HS-27A (cell line): ENCODE results near the gene JMJD1C.

Experiments used
- DNase-seq: peaks from one replicate; pipeline ENCODE4 v3.0.0-alpha.2; 2012; ENCODE audit warnings: low read depth, missing footprints

Gene JMJD1C

DNA sequence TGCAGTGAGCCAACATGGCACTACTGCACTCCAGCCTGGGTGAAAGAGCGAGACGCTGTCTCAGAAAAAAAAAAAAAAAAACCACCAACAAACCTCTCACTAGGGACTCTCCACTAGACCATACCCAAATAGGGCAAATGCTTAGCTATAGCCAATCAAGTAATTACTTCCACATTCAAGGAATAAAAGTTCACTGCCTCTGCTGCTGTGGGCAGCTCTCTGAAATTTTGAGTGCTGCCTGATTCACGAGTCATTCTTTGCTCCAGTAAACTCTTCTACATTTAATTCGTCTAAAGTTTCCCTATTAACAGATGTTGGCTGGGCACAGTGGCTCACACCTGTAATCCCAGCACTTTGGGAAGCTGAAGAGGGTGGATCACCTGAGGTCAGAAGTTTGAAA lies 337.3 kb downstream of the JMJD1C start:
- no peak for DNase-seq

- DNase-seq = no peak
These were observed 340.3 kb downstream of the JMJD1C start for GRCh38 chr10:63125459-63125858.

DNA sequence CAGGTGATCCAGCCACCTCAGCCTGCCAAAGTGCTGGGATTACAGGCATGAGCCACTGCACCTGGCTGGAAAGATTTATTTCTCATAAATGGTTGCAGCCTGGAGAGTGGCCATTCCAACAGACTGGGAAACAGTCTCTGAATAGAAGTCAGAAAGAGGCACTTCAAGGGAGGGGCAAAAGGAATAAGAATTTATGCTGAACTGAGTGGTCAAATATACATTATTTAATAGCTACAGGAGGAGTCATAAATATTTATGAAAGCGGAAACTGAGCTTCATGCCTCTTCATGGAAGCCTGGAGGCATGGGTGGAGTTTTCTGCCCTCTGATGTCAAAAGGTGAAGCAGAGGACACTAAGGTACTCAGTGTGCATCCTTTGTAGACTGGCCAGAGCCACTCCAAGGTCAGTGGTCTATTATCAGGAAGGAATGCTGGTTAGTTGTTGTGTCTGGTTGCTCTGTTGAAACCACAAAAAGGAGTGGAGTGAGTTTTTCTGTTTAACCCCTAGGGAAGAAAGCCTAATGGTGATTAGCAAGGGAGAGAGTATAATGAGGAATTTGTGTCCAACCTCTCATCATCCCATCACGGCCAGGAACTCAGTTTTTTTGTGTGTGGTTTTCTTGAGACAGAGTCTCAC lies 341.9 kb downstream of the JMJD1C start:
- no peak for DNase-seq

DNA sequence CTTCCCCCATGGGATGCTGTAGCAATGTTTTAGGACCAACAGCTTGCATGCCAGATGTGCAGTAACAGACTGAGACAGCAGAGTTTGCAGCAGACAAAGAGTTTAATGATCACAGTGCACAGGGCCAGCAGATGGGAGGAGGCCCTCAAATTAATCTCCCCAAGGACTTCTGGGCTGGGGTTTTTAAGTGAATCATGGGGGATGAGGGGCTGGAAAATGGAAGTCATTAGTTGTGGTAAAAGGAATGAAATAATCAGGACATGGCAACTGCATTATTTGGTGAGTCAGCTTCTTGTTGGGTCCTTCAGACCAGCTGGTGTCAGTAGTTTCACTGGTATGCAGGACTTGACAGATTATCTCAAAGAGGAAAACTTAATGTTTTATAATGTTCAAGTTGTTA lies 345.2 kb downstream of the JMJD1C start:
- DNase-seq = no peak

GRCh38 chr10:63119041-63119440 lies 346.7 kb downstream of the JMJD1C start:
- DNase-seq = no peak
